SK-N-DZ (cell line): ENCODE results near the gene KLHL29.

ENCODE experiments used
- DNase-seq: peaks from one replicate; pipeline ENCODE4 v3.0.0-alpha.2; 2015; ENCODE audit warnings: low spot score

Gene KLHL29

DNA sequence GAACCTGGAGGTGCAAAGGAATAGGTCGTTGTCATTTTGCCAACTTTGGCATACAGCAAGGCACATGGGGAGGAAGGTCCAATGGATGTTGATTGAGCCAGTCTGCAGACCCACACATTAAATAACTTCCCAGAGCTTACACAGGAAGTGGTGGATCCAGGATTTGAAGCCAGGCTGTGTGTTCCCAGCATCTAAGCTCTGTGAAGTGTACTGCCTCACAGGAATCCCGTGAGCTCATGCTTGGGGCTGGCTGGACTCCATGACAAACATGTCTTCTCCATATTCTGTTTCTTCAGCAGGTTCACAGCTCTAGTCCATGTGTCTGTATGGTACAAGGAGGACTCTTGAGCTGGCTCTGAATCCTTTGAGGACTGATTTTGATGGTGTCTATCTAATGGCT, 63.9 kb downstream of the KLHL29 start:
- no peak for DNase-seq

- DNase-seq: no peak
Measured at GRCh38 chr2:23449413-23449812, 64.4 kb downstream of the KLHL29 start.

DNA sequence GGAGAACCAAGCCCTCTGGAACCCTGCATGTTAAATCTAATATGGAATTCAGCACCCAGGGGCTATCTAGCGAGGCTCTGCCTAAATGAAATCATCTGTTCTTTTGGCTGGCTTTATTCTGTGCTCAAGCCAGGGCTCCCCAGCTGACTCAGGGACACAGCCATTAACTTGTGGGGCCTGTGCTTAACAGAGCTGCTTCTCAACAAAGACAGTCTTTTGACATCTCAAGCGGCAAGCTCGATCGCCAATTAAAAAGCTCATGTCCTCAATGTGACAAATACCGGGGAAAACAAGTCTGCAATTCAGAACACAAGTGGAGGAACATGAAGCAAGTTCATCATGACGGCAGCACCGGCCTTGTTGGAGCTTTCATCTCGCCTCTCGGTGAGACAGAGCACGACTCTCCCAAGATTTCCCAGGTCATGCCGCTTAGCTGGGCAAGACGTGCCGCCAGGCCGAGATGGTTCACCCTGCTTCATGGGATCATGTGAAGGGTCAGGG, 64.9 kb downstream of the KLHL29 start:
- no peak for DNase-seq

GRCh38 chr2:23452372-23452771, 67.4 kb downstream of the KLHL29 start:
- DNase-seq: no peak

GRCh38 chr2:23452853-23453420, 68.0 kb downstream of the KLHL29 start:
- DNase-seq: no peak

DNA sequence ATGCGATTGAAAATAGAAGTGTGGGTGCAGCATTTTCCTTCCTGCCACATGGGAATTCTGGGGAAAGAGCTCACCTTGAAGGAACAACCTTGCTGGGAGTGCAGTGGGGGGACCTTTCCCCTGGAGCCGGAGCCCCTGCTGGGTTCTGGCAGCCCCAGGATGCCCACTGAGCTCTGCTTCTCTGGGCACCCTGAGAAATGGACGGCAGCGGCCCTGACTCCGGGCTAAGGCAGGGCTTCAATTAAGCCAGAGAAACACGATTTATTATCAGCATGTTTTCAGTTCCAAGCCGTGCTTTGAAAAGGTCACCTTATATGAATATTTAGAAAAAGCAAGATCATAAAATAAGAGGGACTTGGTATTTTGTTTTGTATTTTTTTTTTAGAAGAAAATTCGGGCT, 68.5 kb downstream of the KLHL29 start:
- no peak for DNase-seq

DNA sequence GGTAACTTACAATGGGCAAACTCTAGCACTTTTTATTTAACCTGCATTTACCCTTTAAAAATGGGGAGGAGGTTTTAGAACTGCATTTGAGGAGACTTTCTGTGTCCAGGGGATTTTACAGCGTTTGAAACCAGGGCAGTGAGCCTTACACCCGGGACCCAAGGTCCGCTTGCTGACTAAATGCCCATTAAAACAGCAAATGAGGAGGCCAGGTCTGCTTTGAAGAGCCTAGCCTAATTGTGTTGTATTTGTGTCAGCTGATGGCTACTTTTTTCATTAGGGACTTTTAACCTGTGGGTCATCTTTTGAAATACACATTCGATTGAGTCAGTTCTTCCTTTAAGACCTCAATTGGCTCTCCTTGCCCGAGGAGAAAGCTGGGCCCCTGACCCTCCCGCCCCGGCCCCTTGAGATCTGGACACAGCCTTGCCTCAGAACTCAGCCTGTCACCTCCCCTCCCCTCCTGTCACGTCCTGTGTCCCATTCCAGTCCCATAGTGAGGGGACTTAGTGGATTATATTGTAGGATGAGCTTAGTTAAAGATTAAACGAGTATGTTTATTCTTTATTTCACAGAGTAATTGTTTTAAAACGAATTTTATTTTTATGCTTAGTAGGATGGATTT, 69.0 kb downstream of the KLHL29 start:
- DNase-seq: no peak

- no peak for DNase-seq
Measured at GRCh38 chr2:23454501-23455120, 69.6 kb downstream of the KLHL29 start.

GRCh38 chr2:23456396-23456795, 71.4 kb downstream of the KLHL29 start:
- no peak for DNase-seq

DNA sequence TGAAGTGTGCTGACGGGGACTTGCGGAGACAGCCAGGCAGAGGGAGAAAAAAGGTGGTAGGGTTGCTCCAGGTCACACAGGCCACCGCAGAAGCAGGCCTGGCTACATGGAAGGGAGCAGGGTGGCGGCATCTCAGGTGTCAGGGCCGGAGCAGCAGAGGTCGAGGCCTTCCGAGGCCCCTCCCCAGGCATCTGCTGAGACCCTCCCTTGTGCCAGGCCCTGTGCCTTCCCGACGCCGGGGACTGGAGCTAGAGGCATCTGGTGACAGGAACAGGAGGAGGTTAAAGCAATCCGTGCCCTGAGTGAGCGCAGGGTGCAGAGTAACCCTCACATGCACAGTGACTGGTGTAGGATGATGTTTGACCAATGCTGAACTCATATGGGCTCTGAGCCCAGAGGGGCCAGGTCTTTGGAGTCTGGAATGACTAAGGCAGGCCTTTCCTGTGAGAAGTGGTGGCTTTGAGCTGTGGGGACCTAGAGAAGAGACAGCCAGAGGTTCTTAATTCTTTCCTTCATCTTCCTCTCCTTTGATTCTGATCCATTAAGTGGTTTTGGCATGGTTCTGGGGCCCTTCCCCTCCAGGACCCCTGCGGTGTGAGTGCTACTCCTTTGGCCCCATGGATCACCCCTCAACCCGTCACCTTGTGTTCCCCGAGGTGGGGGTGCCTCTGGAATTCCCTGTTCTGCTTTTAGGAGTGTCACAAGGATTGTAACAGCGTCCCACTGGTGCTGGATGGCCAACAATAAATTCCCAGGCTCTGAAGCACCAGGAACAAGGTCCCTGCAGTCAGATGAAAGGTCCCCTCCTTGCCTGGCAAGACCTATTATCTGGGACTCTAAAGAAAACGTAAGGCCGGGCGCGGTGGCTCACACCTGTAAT, 72.1 kb downstream of the KLHL29 start:
- no peak for DNase-seq

DNA sequence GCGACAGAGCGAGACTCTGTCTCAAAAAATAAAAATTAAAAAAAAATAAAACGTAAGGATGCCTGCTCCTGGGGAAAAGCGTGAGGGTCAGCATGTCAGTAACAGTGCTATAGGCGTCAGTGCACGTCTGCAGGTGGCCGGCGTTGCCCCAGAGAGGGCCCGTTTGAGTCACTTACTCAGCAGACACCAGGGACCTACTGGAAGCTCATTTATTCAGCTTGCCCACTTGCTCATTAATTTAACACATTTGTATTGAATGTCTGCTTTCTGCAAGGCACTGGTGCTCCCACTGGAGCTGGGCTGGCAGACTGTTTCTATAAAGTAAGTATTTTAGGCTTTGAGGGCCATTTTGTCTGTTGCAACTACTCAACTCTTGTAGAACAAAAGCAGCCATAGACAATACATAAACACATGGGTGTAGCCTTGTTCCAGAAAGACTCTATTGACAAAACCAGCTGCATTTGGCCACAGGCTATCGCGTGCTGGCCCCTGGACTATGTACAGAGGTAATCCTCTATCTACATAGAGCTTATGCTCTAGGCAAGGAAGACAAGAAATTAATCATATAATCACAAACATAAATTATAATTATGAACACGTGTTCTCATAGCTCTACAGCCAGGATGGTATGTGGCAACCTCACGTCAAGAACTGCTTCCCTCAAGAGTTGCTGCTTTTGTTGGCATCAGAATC, 73.2 kb downstream of the KLHL29 start:
- DNase-seq: no peak

DNA sequence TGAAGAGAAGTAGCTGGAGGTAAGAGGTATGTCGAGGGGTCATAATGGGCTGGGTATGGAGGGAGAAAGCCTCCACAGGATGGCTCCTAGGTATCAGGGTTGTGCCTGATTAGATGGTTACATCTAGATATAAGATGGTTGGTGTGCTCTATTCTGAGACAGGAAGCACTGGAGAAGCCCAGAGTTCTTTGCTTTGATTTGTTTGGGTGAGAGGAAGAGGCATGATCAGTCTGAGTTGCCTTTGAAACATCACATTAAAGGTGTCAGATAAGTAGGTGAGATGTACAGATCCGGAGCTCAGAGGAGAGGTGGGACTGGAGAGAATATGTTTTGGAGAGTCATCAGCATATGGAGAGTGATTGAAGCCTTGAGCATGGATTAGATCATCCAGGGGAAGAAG, 74.1 kb downstream of the KLHL29 start:
- no peak for DNase-seq

- peak; percentile 23 for DNase-seq
Measured at GRCh38 chr2:23460228-23460627, 75.2 kb downstream of the KLHL29 start.

- DNase-seq: no peak
Measured at GRCh38 chr2:23460993-23461392, 76.0 kb downstream of the KLHL29 start.

GRCh38 chr2:23464156-23464555, 79.2 kb downstream of the KLHL29 start:
- DNase-seq: no peak

GRCh38 chr2:23464905-23465537, 80.0 kb downstream of the KLHL29 start:
- no peak for DNase-seq

DNA sequence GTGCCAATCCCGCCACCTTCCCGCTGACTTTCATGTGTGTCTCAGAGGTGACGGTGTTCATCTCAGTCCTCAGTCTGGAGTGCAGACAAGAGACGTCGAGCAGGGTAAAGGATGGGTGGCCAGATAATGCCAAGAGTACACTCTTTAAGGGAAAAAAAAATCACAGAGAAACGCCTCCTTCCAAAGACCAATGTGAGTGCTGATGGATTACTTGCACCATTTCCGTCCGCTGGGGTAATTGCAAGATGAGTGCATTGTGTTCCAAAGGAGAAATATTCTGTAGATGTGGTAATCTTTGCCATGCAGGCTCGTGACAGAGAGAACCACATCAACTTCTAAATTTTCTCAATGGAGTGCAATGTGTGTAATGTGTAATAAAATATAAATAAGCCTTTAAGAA, 81.0 kb downstream of the KLHL29 start:
- DNase-seq: no peak

DNA sequence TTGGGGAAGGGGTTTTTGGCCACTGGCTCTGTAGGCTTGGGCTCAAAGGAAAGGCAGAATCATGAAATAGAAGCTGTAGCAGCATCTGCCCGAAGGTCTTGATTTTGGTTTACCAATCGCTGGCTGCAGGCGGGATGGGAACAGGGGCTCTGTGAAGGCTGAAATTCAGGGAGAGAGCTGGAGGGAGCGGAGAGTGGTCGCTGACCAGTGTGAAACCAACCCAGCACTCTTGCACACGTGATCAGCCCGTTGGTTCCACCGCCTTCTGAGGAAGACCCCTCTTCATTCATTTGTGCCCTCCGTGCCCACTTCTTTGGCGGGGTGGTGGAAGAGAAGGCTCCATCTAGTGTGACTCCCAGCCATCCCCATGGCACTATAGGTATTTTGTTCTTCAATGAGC, 82.6 kb downstream of the KLHL29 start:
- no peak for DNase-seq

DNA sequence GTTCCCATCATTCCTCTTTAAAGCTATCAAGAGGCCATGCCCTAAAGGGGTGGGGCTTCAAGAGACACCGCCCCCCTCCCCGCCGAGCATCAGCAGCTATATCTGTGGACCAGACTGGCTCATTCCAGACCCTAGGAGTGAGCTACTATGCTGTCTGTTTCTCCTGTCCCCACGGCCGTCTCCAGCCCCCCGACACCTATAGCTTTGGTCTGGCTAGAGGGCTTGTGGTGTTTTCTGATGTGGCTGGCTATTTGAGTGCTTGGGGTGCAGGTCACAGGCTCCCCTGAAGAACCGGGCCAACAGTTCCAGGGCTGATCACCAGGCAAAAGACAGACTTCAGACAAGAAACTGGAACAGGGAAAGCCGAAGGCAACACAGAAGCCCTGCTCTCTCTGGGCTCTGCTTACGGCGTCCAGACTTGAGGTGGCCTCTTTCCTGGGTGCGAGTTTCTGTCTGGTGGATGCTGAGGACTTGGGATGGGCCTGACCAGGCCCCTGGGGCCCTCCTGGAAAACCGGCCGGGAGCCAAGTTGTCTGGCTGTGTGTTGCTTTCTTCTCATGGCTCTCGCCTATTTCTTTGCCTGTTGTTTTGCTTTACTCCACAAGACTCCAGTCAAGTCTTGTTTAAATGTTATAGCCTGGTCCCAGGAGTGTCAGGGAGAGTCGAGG, 83.6 kb downstream of the KLHL29 start:
- DNase-seq: no peak

DNA sequence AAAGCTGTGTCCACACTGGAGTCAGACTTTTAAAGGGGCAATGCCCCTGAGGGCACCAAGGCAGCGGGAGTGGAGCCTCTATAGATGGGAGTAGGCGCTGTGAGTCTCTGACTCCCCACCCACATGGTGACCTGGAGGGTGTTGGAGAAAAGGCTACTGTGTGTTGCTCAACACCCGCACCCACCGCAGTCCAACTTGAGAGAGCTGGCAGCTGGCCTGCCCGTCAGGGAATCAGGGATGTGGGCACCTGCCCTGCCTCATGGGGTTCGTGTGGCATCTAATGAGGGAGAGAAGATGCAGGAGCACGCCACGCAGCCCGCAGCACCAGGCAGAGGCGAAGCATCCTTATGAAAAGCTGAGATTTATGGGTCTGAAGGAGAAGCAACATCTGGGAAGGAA, 84.2 kb downstream of the KLHL29 start:
- no peak for DNase-seq

DNA sequence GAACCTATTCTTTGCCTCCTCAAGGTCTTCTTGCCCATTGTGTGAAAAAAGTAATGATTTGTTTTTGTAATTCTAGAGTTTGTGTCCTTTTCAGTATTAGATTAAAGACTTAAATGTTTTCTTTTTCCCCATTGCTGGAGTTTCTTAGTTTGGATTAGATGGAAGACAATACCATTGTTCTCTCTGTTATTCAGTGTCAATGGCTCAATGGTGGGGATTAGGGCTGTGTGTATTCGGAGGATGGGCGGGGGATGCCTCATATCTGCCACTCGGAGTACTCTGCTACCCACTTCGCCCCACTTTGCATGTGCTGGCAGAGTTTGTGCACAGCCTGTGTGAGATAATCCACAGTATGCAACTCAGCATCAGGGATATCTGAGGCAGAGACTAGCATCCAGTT, 90.1 kb downstream of the KLHL29 start:
- no peak for DNase-seq
